Sigmoid colon (tissue), 4 donors: ENCODE data around the gene SUGCT.

Experiments
- CTCF ChIP-seq, 4 experiments: fragments of 450-650 bp in 3 of 4; fragments of 200-600 bp in 1 of 4; IDR thresholded peaks; one replicate each; pipeline ENCODE4 v1.5.1; 2016 to 2019; ENCODE audit warnings: antibody characterized with exemption in 4 of 4, mild to moderate bottlenecking in 3 of 4, moderate library complexity in 2 of 4
- POLR2A ChIP-seq, 2 donors: fragments of 450-650 bp; IDR thresholded peaks; one replicate each; pipeline ENCODE4 v1.6.1; 2016; ENCODE audit warnings: antibody characterized with exemption in 2 of 2, mild to moderate bottlenecking in 2 of 2, moderate library complexity in 2 of 2
- POLR2AphosphoS5 ChIP-seq, 4 donors: sonication (generic); formaldehyde crosslinking; IDR thresholded peaks; one replicate each; pipeline ENCODE4 v1.6.1; 2017; ENCODE audit warnings: antibody characterized with exemption in 4 of 4

- TF ChIP-seq CTCF (IDR thresholded peaks at IDR 0.05) (no peak), POLR2A (IDR thresholded peaks at IDR 0.05) (no peak), POLR2AphosphoS5 (IDR thresholded peaks at IDR 0.05) (no peak)
Measured at GRCh38 chr7:40324914-40325313, 190.1 kb downstream of the SUGCT start.
